Lower lobe of right lung (tissue), 2 donors: ENCODE measurements around the gene INPP5D. TPM values are rescaled to one million over a fixed set of nuclear protein-coding genes. Genes with fewer than 3 reads are reported as not detected.

Source experiments
- ATAC-seq, 2 donors: fragments of 200-7000 bp; cut with Tn5 transposase; one replicate each; pipeline ENCODE4 v1.9.1; 2020 to 2022; ENCODE audit warnings: mild to moderate bottlenecking in 2 of 2, moderate library complexity in 2 of 2
- DNase-seq: peaks from one replicate; pipeline ENCODE4 v3.0.0-alpha.2; 2020
- H3K27ac ChIP-seq: fragments of 200-600 bp; one replicate; pipeline ENCODE4 v1.8.0; 2022
- H3K27me3 ChIP-seq: fragments of 200-600 bp; one replicate; pipeline ENCODE4 v1.8.0; 2022; ENCODE audit warnings: low read depth
- H3K36me3 ChIP-seq: fragments of 200-600 bp; one replicate; pipeline ENCODE4 v1.8.0; 2022; ENCODE audit warnings: mild to moderate bottlenecking
- H3K4me1 ChIP-seq: fragments of 200-600 bp; one replicate; pipeline ENCODE4 v1.8.0; 2022
- H3K4me3 ChIP-seq: fragments of 200-600 bp; one replicate; pipeline ENCODE4 v1.8.0; 2022; ENCODE audit warnings: mild to moderate bottlenecking
- H3K9me3 ChIP-seq: fragments of 200-600 bp; one replicate; pipeline ENCODE4 v1.8.0; 2022
- CTCF ChIP-seq: fragments of 200-600 bp; IDR thresholded peaks from one replicate; pipeline ENCODE4 v1.8.0; 2022; ENCODE audit warnings: antibody characterized with exemption, mild to moderate bottlenecking
- intact Hi-C: fragments of 100-400 bp; cut with DNase I; formaldehyde crosslinking; loops from one replicate; pipeline ENCODE4 v1.11.0; 2022
- total RNA-seq: library from RNA; stranded (reverse); fragmentation: NEBNext Ultra II Directional; extraction: Animal tissue kit (Norgen Biotek cat#: 25700); gene quantifications from one replicate; pipeline ENCODE4 v1.2.1, GENCODE V29; 2021
- donor health status: DM: no; HTN: yes; CAD: no; lungs with severe emphysema.

Gene INPP5D
- total RNA-seq, 1 donor from 2014 or later = 32.0 TPM

GRCh38 chr2:233209533-233210171, 149.5 kb downstream of the INPP5D start:
- H3K9me3 ChIP-seq = no peaks in the 10 kb centered on the region
- intact Hi-C loops = no loop called here
- H3K27me3 ChIP-seq = no peaks in the 10 kb centered on the region
- TF ChIP-seq CTCF = no peak
- H3K4me1 ChIP-seq = peaks cover 15% of the 10 kb centered on the region
- H3K4me3 ChIP-seq = no peak overlapping the region
- ATAC-seq = no peak
- H3K27ac ChIP-seq = no peak overlapping the region
- DNase-seq = no peak
- H3K36me3 ChIP-seq = peaks cover 13% of the 10 kb centered on the region

GRCh38 chr2:233210281-233210680, 150.1 kb downstream of the INPP5D start:
- Histone ChIP-seq H3K27me3 (no peaks in the 10 kb centered on the region), H3K4me1 (peaks cover 15% of the 10 kb centered on the region), H3K36me3 (peaks cover 13% of the 10 kb centered on the region), H3K9me3 (no peaks in the 10 kb centered on the region), H3K27ac (no peak overlapping the region), H3K4me3 (no peak overlapping the region)
- ATAC-seq (peak in 1 of 2 donors; percentile 9), DNase-seq (no peak)
- intact Hi-C loops = no loop called here
- no peak for TF ChIP-seq CTCF

- ATAC-seq = peak; percentile 77 to 80
- DNase-seq = peak; percentile 86
- peak overlapping the region; percentile 28 for H3K27ac ChIP-seq
- peak overlapping the region; percentile 16 for H3K4me3 ChIP-seq
- peaks cover 15% of the 10 kb centered on the region for H3K4me1 ChIP-seq
- no peaks in the 10 kb centered on the region for H3K27me3 ChIP-seq
- no peaks in the 10 kb centered on the region for H3K9me3 ChIP-seq
- no peak for TF ChIP-seq CTCF
- peaks cover 13% of the 10 kb centered on the region for H3K36me3 ChIP-seq
- intact Hi-C loops = no loop called here
Measured at GRCh38 chr2:233210843-233211547, 150.9 kb downstream of the INPP5D start.

GRCh38 chr2:233211548-233211895, 151.4 kb downstream of the INPP5D start:
- Histone ChIP-seq H3K4me1 (peaks cover 15% of the 10 kb centered on the region), H3K27ac (peak overlapping the region; percentile 28), H3K27me3 (no peaks in the 10 kb centered on the region), H3K36me3 (peaks cover 10% of the 10 kb centered on the region), H3K4me3 (peak overlapping the region; percentile 16), H3K9me3 (no peaks in the 10 kb centered on the region)
- DNase-seq = no peak
- no peak for TF ChIP-seq CTCF
- intact Hi-C loops = no loop called here
- ATAC-seq = no peak

GRCh38 chr2:233213011-233213410, 152.9 kb downstream of the INPP5D start:
- Histone ChIP-seq H3K27ac (no peak overlapping the region), H3K4me1 (peaks cover 15% of the 10 kb centered on the region), H3K36me3 (no peaks in the 10 kb centered on the region), H3K27me3 (no peaks in the 10 kb centered on the region), H3K4me3 (no peak overlapping the region), H3K9me3 (no peaks in the 10 kb centered on the region)
- DNase-seq = no peak
- intact Hi-C loops = no loop called here
- TF ChIP-seq CTCF = no peak
- ATAC-seq = no peak
